HG02642 (cell line): ENCODE measurements around the gene RXRA.

ENCODE experiments used
- ATAC-seq: cut with Tn5 transposase; IDR thresholded peaks from one replicate; pipeline ENCODE4 v1.9.1; 2021; ENCODE audit warnings: mild to moderate bottlenecking; ENCODE audit not compliant: unreplicated experiment, poor library complexity

The RXRA gene

GRCh38 chr9:134325813-134326723 lies at the start of gene RXRA:
Gene RXRA, plus strand, starts transcription at chr9:134326455. Its CDS starts 177 bp downstream, at chr9:134326632.
- no peak for ATAC-seq

GRCh38 chr9:134278286-134278685 lies 48.0 kb upstream of the RXRA start:
- no peak for ATAC-seq

GRCh38 chr9:134278974-134279640 lies 47.1 kb upstream of the RXRA start:
- no peak for ATAC-seq

- no peak for ATAC-seq
Measured at GRCh38 chr9:134282138-134282650, 44.1 kb upstream of the RXRA start.

GRCh38 chr9:134283111-134283515 lies 43.1 kb upstream of the RXRA start:
- ATAC-seq = no peak

- ATAC-seq = no peak
Measured at GRCh38 chr9:134283692-134284265, 42.5 kb upstream of the RXRA start.

GRCh38 chr9:134284273-134284672 lies 42.0 kb upstream of the RXRA start:
- no peak for ATAC-seq

- ATAC-seq = no peak
Measured at GRCh38 chr9:134284741-134285140, 41.5 kb upstream of the RXRA start.

- ATAC-seq = no peak
Measured at GRCh38 chr9:134285215-134285845, 40.9 kb upstream of the RXRA start.

GRCh38 chr9:134286471-134287245 lies 39.6 kb upstream of the RXRA start:
- no peak for ATAC-seq

GRCh38 chr9:134287591-134288491 lies 38.4 kb upstream of the RXRA start:
- ATAC-seq = no peak

GRCh38 chr9:134288746-134289145 lies 37.5 kb upstream of the RXRA start:
- ATAC-seq = no peak

GRCh38 chr9:134289241-134289875 lies 36.9 kb upstream of the RXRA start:
- ATAC-seq = no peak

GRCh38 chr9:134290603-134291451 lies 35.4 kb upstream of the RXRA start:
- no peak for ATAC-seq

GRCh38 chr9:134291452-134291881 lies 34.8 kb upstream of the RXRA start:
- no peak for ATAC-seq

- no peak for ATAC-seq
Measured at GRCh38 chr9:134291961-134292871, 34.0 kb upstream of the RXRA start.
